GM12878 (cell line): Measurements from ENCODE around the gene IQGAP2.

Experiments used
- ATF7 ChIP-seq: fragments of 450-650 bp; IDR thresholded peaks from 2 replicates; pipeline ENCODE4 v1.6.1; 2016; ENCODE audit warnings: low read depth, mild to moderate bottlenecking
- BRCA1 ChIP-seq: IDR thresholded peaks from 2 replicates; pipeline ENCODE4 v1.6.1; 2011; ENCODE audit warnings: low read depth, low read length, improper control_type of control experiment
- CTCF ChIP-seq, 3 experiments: IDR thresholded peaks in 2 of 3; conservative IDR thresholded peaks in 1 of 3; 2 replicates each; pipeline ENCODE4 v1.5.1; 2011; ENCODE audit warnings: low read depth in 3 of 3, low read length in 3 of 3, mild to moderate bottlenecking in 3 of 3, control low read depth in 2 of 3, moderate library complexity in 2 of 3, inconsistent platforms in 1 of 3, mixed read lengths in 1 of 3; ENCODE audit not compliant: control insufficient read depth in 2 of 3, insufficient read depth in 1 of 3; ENCODE audit errors: extremely low read depth in 1 of 3
- EZH2 ChIP-seq: IDR thresholded peaks from 2 replicates; pipeline ENCODE4 v1.6.1; 2012; ENCODE audit warnings: low read depth, mild to moderate bottlenecking, control low read depth, inconsistent platforms, low read length, borderline replicate concordance; ENCODE audit not compliant: control insufficient read depth
- GABPA ChIP-seq: IDR thresholded peaks from 2 replicates; pipeline ENCODE4 v1.6.1; 2014; ENCODE audit warnings: antibody characterized with exemption, low read depth, mild to moderate bottlenecking, inconsistent platforms
- MTA3 ChIP-seq: IDR thresholded peaks from 2 replicates; pipeline ENCODE4 v1.6.1; 2012; ENCODE audit warnings: low read length, inconsistent platforms, borderline replicate concordance
- NRF1 ChIP-seq: conservative IDR thresholded peaks from 2 replicates; pipeline ENCODE4 v1.6.1; 2011; ENCODE audit warnings: mild to moderate bottlenecking, low read depth, low read length, improper control_type of control experiment
- PAX5 ChIP-seq: IDR thresholded peaks from 2 replicates; pipeline ENCODE4 v1.6.1; 2011; ENCODE audit warnings: low read depth, low read length, borderline replicate concordance
- POLR2AphosphoS5 ChIP-seq: IDR thresholded peaks from 2 replicates; pipeline ENCODE4 v1.6.1; 2011; ENCODE audit warnings: mild to moderate bottlenecking, low read length, inconsistent platforms
- SPI1 ChIP-seq: IDR thresholded peaks from 2 replicates; pipeline ENCODE4 v1.6.1; 2011; ENCODE audit warnings: low read depth, mild to moderate bottlenecking, low read length, moderate library complexity, borderline replicate concordance; ENCODE audit not compliant: insufficient read depth
- USF2 ChIP-seq: IDR thresholded peaks from 2 replicates; pipeline ENCODE4 v1.6.1; 2011; ENCODE audit warnings: low read depth, low read length, improper control_type of control experiment, borderline replicate concordance
- YBX1 ChIP-seq: fragments of 450-650 bp; IDR thresholded peaks from 2 replicates; pipeline ENCODE4 v1.6.1; 2016; ENCODE audit warnings: antibody characterized with exemption
- TF ChIP-seq, protein P1 (sequence below): IDR thresholded peaks from 2 replicates; pipeline ENCODE4 v1.6.1; 2012; ENCODE audit warnings: low read length, inconsistent platforms

- no peak for TF ChIP-seq CTCF (IDR thresholded peaks at IDR 0.05 in 2 of 3, conservative IDR thresholded peaks at IDR 0.05 in 1 of 3; ENCODE audit: control insufficient read depth in 2 of 3, extremely low read depth in 1 of 3, insufficient read depth in 1 of 3, low read depth in 3 of 3, low read length in 3 of 3)
- TF ChIP-seq GABPA, result no peak
- no peak for TF ChIP-seq MTA3
- TF ChIP-seq USF2, result no peak
- no peak for TF ChIP-seq YBX1
- no peak for TF ChIP-seq POLR2AphosphoS5
- no peak for TF ChIP-seq EZH2
- TF ChIP-seq SPI1, result no peak
- TF ChIP-seq BRCA1, result no peak
- TF ChIP-seq, protein P1, sequence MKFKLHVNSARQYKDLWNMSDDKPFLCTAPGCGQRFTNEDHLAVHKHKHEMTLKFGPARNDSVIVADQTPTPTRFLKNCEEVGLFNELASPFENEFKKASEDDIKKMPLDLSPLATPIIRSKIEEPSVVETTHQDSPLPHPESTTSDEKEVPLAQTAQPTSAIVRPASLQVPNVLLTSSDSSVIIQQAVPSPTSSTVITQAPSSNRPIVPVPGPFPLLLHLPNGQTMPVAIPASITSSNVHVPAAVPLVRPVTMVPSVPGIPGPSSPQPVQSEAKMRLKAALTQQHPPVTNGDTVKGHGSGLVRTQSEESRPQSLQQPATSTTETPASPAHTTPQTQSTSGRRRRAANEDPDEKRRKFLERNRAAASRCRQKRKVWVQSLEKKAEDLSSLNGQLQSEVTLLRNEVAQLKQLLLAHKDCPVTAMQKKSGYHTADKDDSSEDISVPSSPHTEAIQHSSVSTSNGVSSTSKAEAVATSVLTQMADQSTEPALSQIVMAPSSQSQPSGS, result no peak
- no peak for TF ChIP-seq NRF1
- no peak for TF ChIP-seq PAX5
- no peak for TF ChIP-seq ATF7
These were observed 66.7 kb downstream of the IQGAP2 start for GRCh38 chr5:76469656-76470290.
